Spleen (tissue), 7 donors: ENCODE measurements around the gene NFE2L1.
"Not testable (repeated sequence)": the region's sequence is repeated elsewhere in the genome, so short reads cannot be mapped to it uniquely, and the experiment has no call there.

Source experiments
- CTCF ChIP-seq, 11 experiments: fragments of 200-600 bp in 7 of 11; fragments of 450-650 bp in 4 of 11; sonication (generic) in 4 of 11; IDR thresholded peaks in 8 of 11; conservative IDR thresholded peaks in 3 of 11; 1 replicate in 7 of 11; 2 replicates in 4 of 11; pipeline versions ENCODE4 v1.4.0 to v1.8.0; 2016 to 2021; ENCODE audit warnings: antibody characterized with exemption in 11 of 11, inconsistent platforms in 4 of 11, mild to moderate bottlenecking in 1 of 11
- POLR2A ChIP-seq, 3 donors: fragments of 450-650 bp; IDR thresholded peaks; one replicate each; pipeline ENCODE4 v1.5.1; 2017; ENCODE audit warnings: antibody characterized with exemption in 3 of 3, mild to moderate bottlenecking in 1 of 3
- POLR2AphosphoS5 ChIP-seq, 3 donors: sonication (generic); formaldehyde crosslinking; IDR thresholded peaks; one replicate each; pipeline ENCODE4 v1.5.1; 2017; ENCODE audit warnings: antibody characterized with exemption in 3 of 3
- donor health status: DM: no; HTN: no; CAD: no; lungs with moderate emphysema.
- donor health status: DM: no; HTN: no; CAD: no.
- donor health status: DM: no; HTN: no; CAD: no.

GRCh38 chr17:48073566-48074094, 25.5 kb downstream of the NFE2L1 start:
- TF ChIP-seq POLR2A (IDR thresholded peaks at IDR 0.05); CTCF (IDR thresholded peaks at IDR 0.05 in 8 of 11, conservative IDR thresholded peaks at IDR 0.05 in 3 of 11); POLR2AphosphoS5 (IDR thresholded peaks at IDR 0.05): not testable (repeated sequence)
